Panc1 (cell line): Measurements from ENCODE around the gene SNAP25.

Experiments
- CTCF ChIP-seq: fragments of 450-650 bp; IDR thresholded peaks from 2 replicates; pipeline ENCODE4 v1.5.1; 2017; ENCODE audit warnings: mild to moderate bottlenecking
- SIN3A ChIP-seq: IDR thresholded peaks from 2 replicates; pipeline ENCODE4 v1.6.1; 2012; ENCODE audit warnings: low read depth, mild to moderate bottlenecking, low read length, moderate library complexity, borderline replicate concordance; ENCODE audit not compliant: insufficient read depth

GRCh38 chr20:10324198-10324847, 105.7 kb downstream of the SNAP25 start:
- TF ChIP-seq SIN3A (no peak), CTCF (no peak)
